Nucleus accumbens (tissue), 56 donors: Measurements from ENCODE around the gene RIPOR3.
"Not testable (repeated sequence)": the region's sequence is repeated elsewhere in the genome, so short reads cannot be mapped to it uniquely, and the experiment has no call there.

ENCODE experiments used
- DNase-seq, 56 donors: peaks; one replicate each; lab custom pipeline; 2025; lab: John Stamatoyannopoulos, UW

RIPOR3 gene

DNA sequence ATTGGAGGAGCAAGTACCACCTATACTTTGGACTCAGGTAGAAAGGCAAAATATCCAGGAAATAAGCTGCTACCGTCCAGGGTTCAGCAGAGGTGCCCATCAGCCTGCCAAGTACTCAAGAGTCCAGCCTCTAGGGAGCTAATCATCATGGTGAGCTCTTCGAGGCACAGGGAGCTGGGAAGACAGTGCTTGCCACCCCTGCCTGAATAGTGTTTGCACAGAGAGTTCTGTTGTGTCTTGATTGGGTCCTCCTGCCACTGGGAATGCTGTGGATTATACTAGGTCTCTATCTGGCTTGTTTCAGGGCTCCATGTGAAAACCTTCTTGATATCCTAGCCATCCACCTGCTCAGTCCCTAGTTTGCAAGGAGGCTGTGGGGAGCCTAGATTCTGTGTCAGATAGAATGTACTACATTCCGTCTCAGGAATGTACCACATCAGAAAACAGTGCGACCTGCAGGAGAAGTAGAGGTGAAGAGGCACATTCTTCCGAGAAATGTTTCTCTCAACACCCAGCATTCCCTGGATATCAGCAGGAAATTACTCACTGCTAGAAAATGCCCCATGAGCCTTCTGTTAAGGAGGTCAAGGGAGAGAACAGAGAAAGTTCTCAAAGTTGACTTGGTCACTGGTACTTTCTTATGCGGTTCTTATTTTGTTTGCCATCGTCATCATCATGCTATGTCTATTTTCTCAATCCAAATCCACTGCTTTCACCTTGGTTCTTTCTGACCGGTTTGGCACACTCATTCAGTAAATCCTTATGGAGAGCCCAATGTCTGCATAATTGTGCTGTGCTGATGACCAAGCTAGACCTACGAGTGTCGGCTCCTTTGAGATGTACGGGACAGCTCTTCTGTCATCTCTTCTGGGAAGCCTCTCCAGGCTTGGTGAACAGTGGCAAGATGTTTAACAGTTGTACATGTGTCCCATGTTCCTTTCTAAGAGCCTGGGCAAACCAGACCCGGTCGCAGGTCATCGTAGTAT, 150.4 kb downstream of the RIPOR3 start:
- DNase-seq = no peak

DNA sequence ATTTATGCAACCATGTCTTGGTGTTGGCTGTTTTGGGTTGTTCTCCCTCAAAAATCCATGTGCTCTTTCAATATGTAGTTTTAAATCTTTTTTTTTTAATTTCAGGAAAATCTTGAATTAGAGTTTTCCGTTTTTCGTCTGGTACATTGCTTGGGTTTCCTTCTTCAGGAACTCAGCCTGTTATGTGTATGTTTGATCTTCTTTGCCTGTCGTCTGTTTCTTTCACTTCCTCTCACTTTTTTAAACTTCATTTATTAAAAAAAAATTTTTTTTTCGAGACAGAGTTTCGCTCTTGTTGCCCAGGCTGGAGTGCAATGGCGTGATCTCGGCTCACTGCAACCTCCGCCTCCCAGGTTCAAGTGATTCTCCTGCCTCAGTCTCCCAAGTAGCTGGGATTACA, 151.5 kb downstream of the RIPOR3 start:
- DNase-seq = not testable (repeated sequence)

DNA sequence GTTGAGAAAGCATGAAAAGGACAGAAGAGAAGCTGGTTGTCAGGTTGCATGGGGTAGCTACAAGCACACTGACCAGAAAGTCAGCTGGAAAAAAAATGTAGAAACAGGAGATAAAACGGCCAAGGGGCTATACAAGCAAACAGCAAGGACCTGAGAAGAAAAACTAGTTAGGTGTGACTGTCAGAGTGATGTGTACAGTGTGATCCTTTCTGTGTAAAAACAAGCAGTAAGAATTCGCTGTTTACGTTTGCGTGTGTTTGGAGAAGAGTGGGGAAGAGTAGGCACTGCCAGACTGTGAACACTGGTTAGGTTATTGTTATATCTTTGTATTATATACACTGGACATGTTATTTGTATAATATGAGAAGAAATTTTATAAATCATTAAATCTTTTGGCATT, 153.1 kb downstream of the RIPOR3 start:
- DNase-seq = no peak

DNA sequence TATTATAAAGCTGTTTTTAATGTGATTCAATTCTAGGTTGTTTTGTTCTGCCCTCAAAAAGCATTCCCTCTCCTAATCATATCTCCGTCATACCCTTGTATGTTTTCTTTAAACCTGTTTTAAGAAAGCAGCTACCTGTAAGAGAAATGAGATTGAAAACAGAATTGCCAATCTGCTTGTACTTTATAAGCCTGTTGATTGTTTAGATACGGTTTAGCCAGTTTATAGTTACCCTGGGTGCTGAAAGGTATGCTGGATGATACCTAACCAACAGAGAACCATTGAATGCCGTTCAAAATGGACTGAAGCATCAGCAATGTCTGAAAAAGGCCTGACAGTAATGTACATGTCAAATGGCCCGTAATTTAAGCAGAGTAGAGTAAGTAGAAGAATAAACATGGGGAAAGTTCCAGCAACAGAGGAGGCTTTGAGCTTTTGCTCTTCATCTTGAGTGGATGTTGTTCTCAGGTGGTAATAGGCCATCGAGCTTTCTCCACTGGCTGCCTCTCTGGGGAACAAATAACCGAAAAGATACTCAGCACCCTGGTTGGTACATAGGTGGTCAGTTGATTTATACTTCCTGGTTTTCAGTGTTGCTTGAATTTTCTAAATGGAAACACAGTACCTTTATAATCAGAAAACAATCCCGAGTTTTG, 153.7 kb downstream of the RIPOR3 start:
- no peak for DNase-seq

DNA sequence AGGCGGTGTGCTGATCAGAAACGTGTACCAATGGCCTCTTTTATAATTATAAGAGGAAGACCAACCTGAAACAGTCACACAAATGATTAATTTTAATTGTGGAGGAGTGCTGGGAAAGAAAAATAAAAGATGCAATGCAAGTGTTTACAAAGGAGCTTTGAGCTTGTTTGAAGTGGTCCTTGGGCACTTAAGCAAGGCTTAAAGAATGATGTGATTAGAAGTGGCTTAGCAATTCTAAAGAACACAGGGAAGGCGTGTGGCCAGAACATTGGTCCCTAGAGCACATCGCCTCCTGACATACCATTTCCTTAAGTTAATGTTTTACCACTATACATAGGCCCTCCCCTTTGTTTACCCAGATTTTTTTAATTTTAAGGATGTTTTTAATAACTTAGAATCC, 155.0 kb downstream of the RIPOR3 start:
- no peak for DNase-seq
